Left lung (tissue), 10 donors: Measurements from ENCODE around the gene COL6A1. TPM values are rescaled to one million over a fixed set of nuclear protein-coding genes. Genes with fewer than 3 reads are reported as not detected.
A peak's percentile ranks its signal among the peaks of the same experiment; 100 is the strongest.

ENCODE experiments used
- ATAC-seq: fragments of 200-7000 bp; cut with Tn5 transposase; one replicate; pipeline ENCODE4 v1.9.1; 2020; ENCODE audit warnings: moderate library complexity
- DNase-seq, 4 donors: peaks; one replicate each; pipeline ENCODE4 v3.0.0-alpha.2; 2013 to 2020
- H3K27ac ChIP-seq, 2 donors: fragments of 200-600 bp; sonication (generic) in 1 of 2; one replicate each; pipeline versions ENCODE4 v1.5.0 to v1.8.0; 2020 to 2021
- H3K27me3 ChIP-seq, 2 donors: fragments of 200-600 bp; sonication (generic) in 1 of 2; one replicate each; pipeline versions ENCODE4 v1.5.0 to v1.8.0; 2020 to 2021
- H3K36me3 ChIP-seq, 2 donors: fragments of 200-600 bp; sonication (generic) in 1 of 2; one replicate each; pipeline versions ENCODE4 v1.5.0 to v1.8.0; 2020 to 2021
- H3K4me1 ChIP-seq, 2 donors: fragments of 200-600 bp; one replicate each; pipeline ENCODE4 v1.8.0; 2021
- H3K4me3 ChIP-seq, 2 donors: fragments of 200-600 bp; sonication (generic) in 1 of 2; one replicate each; pipeline versions ENCODE4 v1.5.0 to v1.8.0; 2020 to 2021; ENCODE audit warnings: mild to moderate bottlenecking in 1 of 2
- H3K9me3 ChIP-seq, 2 donors: fragments of 200-600 bp; sonication (generic) in 1 of 2; one replicate each; pipeline versions ENCODE4 v1.5.0 to v1.8.0; 2020 to 2021
- intact Hi-C, 2 donors: fragments of 100-400 bp; cut with DNase I; formaldehyde crosslinking; loops; one replicate each; pipeline versions ENCODE4 v1.11.2 to v1.14.2; 2022
- polyA plus RNA-seq, 6 donors: library from polyadenylated mRNA; unstranded; fragments of 120-200 nt; gene quantifications; one replicate each; pipeline ENCODE4 v1.2.1, GENCODE V29; 2013; ENCODE audit not compliant: insufficient read length in 6 of 6
- total RNA-seq, 2 donors: library from RNA; stranded (reverse); fragmentation: NEBNext Ultra II Directional; extraction: Animal tissue kit (Norgen Biotek cat#: 25700); gene quantifications; one replicate each; pipeline ENCODE4 v1.2.1, GENCODE V29; 2021
- TF ChIP-seq, protein P1 (sequence below), 2 donors: fragments of 200-600 bp; sonication (generic) in 1 of 2; IDR thresholded peaks; one replicate each; pipeline versions ENCODE4 v1.5.0 to v1.8.0; 2021; ENCODE audit warnings: antibody characterized with exemption in 2 of 2
- donor health status: DM: no; HTN: yes; CAD: no.
- donor health status: DM: no; HTN: no; CAD: no.

The COL6A1 gene
- total and polyA plus RNA-seq, 8 donors: 272 to 574 (median 341) TPM

DNA sequence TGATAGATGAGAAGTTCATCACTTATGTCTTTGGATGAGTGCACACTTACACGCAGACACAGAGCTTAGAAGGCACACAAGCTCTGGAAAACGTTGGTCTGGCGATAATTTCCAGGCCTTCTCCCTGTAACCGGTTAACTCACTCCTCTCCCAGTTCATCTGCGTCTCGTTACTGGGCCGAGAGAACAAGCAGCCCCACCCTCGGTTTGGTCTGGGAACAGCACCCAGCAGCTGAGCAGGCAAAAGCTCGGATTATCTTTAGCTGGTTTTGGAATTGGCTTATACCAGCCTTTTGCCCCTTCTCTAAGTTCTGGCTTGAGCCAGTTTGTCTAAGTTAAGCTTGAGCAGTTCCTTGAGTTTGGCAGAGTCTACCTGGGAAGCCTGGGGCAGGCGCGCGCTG is 27.3 kb upstream of the COL6A1 start:
- Histone ChIP-seq H3K4me1 (peaks cover 0 to 12% of the 10 kb centered on the region in 2 donors), H3K27me3 (peaks cover 0 to 35% of the 10 kb centered on the region in 2 donors), H3K36me3 (no peaks in the 10 kb centered on the region), H3K9me3 (no peaks in the 10 kb centered on the region), H3K27ac (peak overlapping the region in 1 of 2 donors; percentile 39), H3K4me3 (no peak overlapping the region)
- ATAC-seq: no peak
- DNase-seq: no peak
- intact Hi-C loops: no loop called here
- TF ChIP-seq, protein P1, sequence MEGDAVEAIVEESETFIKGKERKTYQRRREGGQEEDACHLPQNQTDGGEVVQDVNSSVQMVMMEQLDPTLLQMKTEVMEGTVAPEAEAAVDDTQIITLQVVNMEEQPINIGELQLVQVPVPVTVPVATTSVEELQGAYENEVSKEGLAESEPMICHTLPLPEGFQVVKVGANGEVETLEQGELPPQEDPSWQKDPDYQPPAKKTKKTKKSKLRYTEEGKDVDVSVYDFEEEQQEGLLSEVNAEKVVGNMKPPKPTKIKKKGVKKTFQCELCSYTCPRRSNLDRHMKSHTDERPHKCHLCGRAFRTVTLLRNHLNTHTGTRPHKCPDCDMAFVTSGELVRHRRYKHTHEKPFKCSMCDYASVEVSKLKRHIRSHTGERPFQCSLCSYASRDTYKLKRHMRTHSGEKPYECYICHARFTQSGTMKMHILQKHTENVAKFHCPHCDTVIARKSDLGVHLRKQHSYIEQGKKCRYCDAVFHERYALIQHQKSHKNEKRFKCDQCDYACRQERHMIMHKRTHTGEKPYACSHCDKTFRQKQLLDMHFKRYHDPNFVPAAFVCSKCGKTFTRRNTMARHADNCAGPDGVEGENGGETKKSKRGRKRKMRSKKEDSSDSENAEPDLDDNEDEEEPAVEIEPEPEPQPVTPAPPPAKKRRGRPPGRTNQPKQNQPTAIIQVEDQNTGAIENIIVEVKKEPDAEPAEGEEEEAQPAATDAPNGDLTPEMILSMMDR (IDR thresholded peaks at IDR 0.05): no peak

DNA sequence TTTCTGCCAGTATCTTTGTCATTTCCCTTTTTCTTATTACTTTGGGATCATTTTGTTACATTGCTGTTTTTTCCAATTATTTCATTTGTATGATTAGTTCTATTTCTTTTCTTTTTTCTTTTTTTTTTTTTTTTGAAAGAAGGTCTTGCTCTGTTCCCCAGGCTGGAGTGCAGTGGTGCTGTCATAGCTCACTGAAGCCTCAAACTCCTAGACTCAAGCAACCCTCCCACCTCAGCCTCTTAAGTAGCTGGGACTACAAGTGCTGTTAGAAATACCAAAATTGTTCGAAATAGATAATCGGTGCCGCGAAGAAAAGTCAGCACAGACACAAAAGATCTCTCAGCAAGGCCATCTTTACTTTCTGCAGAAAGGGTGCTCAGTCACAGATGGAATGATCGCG is 26.6 kb upstream of the COL6A1 start:
- Histone ChIP-seq H3K4me1 (peaks cover 0 to 12% of the 10 kb centered on the region in 2 donors), H3K27me3 (peaks cover 0 to 36% of the 10 kb centered on the region in 2 donors), H3K27ac (peak overlapping the region in 1 of 2 donors; percentile 39), H3K4me3 (no peak overlapping the region), H3K36me3 (no peaks in the 10 kb centered on the region), H3K9me3 (no peaks in the 10 kb centered on the region)
- intact Hi-C loops: no loop called here
- DNase-seq (no peak), ATAC-seq (no peak)
- TF ChIP-seq, protein P1 (IDR thresholded peaks at IDR 0.05): no peak

DNA sequence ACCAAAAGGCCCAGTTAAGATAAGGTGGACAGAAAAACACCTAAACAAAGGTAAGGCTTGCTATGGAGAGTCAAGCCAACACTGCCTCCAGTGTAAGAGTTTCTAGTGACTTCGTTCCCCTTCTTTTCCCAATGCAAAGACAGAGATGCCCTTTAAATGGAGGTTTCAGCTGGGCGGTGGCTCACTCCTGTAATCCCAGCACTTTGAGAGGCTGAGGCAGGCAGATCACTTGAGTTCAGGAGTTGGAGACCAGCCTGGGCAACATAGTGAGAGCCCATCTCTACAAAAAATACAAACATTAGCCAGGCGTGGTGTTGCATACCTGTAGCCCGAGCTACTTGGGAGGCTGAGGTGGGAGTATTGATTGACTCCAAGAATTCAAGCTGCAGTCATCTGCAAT is 24.0 kb upstream of the COL6A1 start:
- Histone ChIP-seq H3K27me3 (peaks cover 0 to 21% of the 10 kb centered on the region in 2 donors), H3K27ac (peak overlapping the region in 1 of 2 donors; percentile 70), H3K4me3 (no peak overlapping the region), H3K4me1 (no peaks in the 10 kb centered on the region), H3K9me3 (peaks cover 0 to 8% of the 10 kb centered on the region in 2 donors), H3K36me3 (no peaks in the 10 kb centered on the region)
- TF ChIP-seq, protein P1 (IDR thresholded peaks at IDR 0.05): no peak
- DNase-seq (no peak), ATAC-seq (no peak)
- intact Hi-C loops: no loop called here

DNA sequence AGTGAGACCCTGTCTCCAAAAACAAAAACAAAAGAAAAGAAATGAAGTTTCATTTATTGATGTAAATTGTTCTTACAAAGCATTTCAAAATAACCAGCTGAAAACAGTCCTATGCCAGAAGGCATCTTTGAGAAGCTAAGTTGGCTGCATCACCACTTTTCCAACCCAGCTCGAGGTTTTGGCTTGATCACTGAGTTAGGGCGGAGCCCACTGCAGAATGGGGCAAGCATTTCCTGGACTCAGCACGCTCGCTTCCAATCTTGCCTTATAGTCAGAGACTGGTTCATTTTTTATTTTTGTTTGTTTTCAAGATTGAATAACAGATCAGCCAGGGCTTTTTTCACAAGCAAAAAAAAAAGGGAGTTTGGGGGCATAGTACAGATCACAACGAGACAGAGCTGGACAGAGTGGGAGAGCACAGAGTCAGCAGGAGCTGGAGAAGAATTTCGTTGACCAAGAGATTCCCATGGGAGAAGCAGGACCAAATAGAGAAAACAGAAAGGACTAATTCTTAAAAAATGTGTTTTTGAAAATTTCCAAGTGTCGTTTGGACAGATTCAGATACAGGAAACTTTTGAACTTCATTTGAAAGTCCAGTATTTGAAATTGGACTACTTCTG is 23.5 kb upstream of the COL6A1 start:
- Histone ChIP-seq H3K4me1 (no peaks in the 10 kb centered on the region), H3K4me3 (no peak overlapping the region), H3K27me3 (peaks cover 0 to 15% of the 10 kb centered on the region in 2 donors), H3K9me3 (peaks cover 0 to 8% of the 10 kb centered on the region in 2 donors), H3K36me3 (no peaks in the 10 kb centered on the region), H3K27ac (peak overlapping the region; percentile 38 to 70)
- TF ChIP-seq, protein P1 (IDR thresholded peaks at IDR 0.05): no peak
- intact Hi-C loops: no loop called here
- ATAC-seq (peak; percentile 56), DNase-seq (peak in 1 of 4 donors; percentile 62)

DNA sequence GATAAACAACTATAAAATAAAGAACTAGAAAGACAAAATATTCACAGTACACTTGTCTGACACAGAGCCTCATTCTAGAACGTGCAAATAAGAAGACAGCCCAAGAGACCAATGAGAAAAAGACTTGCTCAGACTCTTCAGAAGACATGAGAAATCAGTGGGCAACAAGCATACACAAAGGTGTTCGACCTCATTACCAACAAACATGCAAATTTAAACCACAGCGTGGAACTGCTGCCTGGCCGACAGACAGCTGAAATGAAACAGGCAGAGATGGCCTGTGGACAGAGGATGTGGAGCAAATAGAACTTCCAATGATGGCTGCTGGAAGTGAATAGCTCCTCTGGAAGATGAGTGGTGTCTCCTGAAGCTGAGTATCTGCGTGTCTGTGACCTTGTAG is 22.4 kb upstream of the COL6A1 start:
- Histone ChIP-seq H3K27me3 (peaks cover 0 to 10% of the 10 kb centered on the region in 2 donors), H3K4me1 (no peaks in the 10 kb centered on the region), H3K36me3 (no peaks in the 10 kb centered on the region), H3K27ac (peak overlapping the region in 1 of 2 donors; percentile 70), H3K4me3 (no peak overlapping the region), H3K9me3 (peaks cover 0 to 8% of the 10 kb centered on the region in 2 donors)
- ATAC-seq: no peak
- TF ChIP-seq, protein P1 (IDR thresholded peaks at IDR 0.05): no peak
- intact Hi-C loops: no loop called here
- DNase-seq: no peak
